HG02970 (cell line): ENCODE measurements around the gene SAP30L.

Source experiments
- ATAC-seq: cut with Tn5 transposase; IDR thresholded peaks from one replicate; pipeline ENCODE4 v1.9.1; 2021; ENCODE audit warnings: mild to moderate bottlenecking, moderate library complexity, moderate number of reproducible peaks; ENCODE audit not compliant: unreplicated experiment, low FRiP score

The SAP30L gene

GRCh38 chr5:154479160-154479943 is 33.6 kb downstream of the SAP30L start:
- ATAC-seq, result no peak

- ATAC-seq, result no peak
These were observed 34.4 kb downstream of the SAP30L start for GRCh38 chr5:154479944-154480750.

GRCh38 chr5:154480847-154481246 is 35.0 kb downstream of the SAP30L start:
- no peak for ATAC-seq

GRCh38 chr5:154481584-154482381 is 36.0 kb downstream of the SAP30L start:
- ATAC-seq, result no peak

GRCh38 chr5:154482528-154483449 is 37.0 kb downstream of the SAP30L start:
- ATAC-seq, result no peak

GRCh38 chr5:154483654-154484392 is 38.0 kb downstream of the SAP30L start:
- no peak for ATAC-seq

GRCh38 chr5:154484393-154485095 is 38.7 kb downstream of the SAP30L start:
- no peak for ATAC-seq

- no peak for ATAC-seq
These were observed 39.3 kb downstream of the SAP30L start for GRCh38 chr5:154485096-154485491.

GRCh38 chr5:154485850-154486426 is 40.1 kb downstream of the SAP30L start:
- no peak for ATAC-seq

- ATAC-seq, result no peak
These were observed 40.6 kb downstream of the SAP30L start for GRCh38 chr5:154486427-154486866.

GRCh38 chr5:154487541-154487940 is 41.7 kb downstream of the SAP30L start:
- ATAC-seq, result no peak

GRCh38 chr5:154491941-154492340 is 46.1 kb downstream of the SAP30L start:
- no peak for ATAC-seq

- no peak for ATAC-seq
These were observed 47.5 kb downstream of the SAP30L start for GRCh38 chr5:154493274-154493673.

GRCh38 chr5:154494036-154494435 is 48.2 kb downstream of the SAP30L start:
- ATAC-seq, result no peak

GRCh38 chr5:154498591-154498990 is 52.8 kb downstream of the SAP30L start:
- ATAC-seq, result no peak

- ATAC-seq, result no peak
These were observed 53.2 kb downstream of the SAP30L start for GRCh38 chr5:154498994-154499393.

GRCh38 chr5:154501566-154501965 is 55.8 kb downstream of the SAP30L start:
- ATAC-seq, result no peak

GRCh38 chr5:154502180-154502579 is 56.4 kb downstream of the SAP30L start:
- no peak for ATAC-seq
